ENCODE results near the gene CDS1.
"Not testable (repeated sequence)": the region's sequence is repeated elsewhere in the genome, so short reads cannot be mapped to it uniquely, and the experiment has no call there.

CDS1 gene

GRCh38 chr4:84611531-84611930 is 28.6 kb downstream of the CDS1 start:
- no peak for DNase-seq (ENCODE audit: low read depth)

GRCh38 chr4:84614891-84615290 is 32.0 kb downstream of the CDS1 start:
- DNase-seq (ENCODE audit: low read depth): no peak

GRCh38 chr4:84615355-84615754 is 32.4 kb downstream of the CDS1 start:
- DNase-seq (ENCODE audit: low read depth): no peak

GRCh38 chr4:84622959-84623358 is 40.0 kb downstream of the CDS1 start:
- no peak for DNase-seq (ENCODE audit: low read depth)

- no peak for DNase-seq (ENCODE audit: low read depth)
These were observed 40.7 kb downstream of the CDS1 start for GRCh38 chr4:84623661-84624060.

GRCh38 chr4:84626673-84627072 is 43.7 kb downstream of the CDS1 start:
- DNase-seq (ENCODE audit: low read depth): no peak

- no peak for DNase-seq (ENCODE audit: low read depth)
These were observed 48.6 kb downstream of the CDS1 start for GRCh38 chr4:84631573-84631972.

- DNase-seq (ENCODE audit: low read depth): no peak
These were observed 49.2 kb downstream of the CDS1 start for GRCh38 chr4:84632092-84632491.

- no peak for DNase-seq (ENCODE audit: low read depth)
These were observed 52.0 kb downstream of the CDS1 start for GRCh38 chr4:84634961-84635360.

- DNase-seq (ENCODE audit: low read depth): no peak
These were observed 55.2 kb downstream of the CDS1 start for GRCh38 chr4:84638092-84638491.

GRCh38 chr4:84639145-84639544 is 56.2 kb downstream of the CDS1 start:
- no peak for DNase-seq (ENCODE audit: low read depth)

GRCh38 chr4:84644087-84644486 is 61.2 kb downstream of the CDS1 start:
- no peak for DNase-seq (ENCODE audit: low read depth)

- DNase-seq (ENCODE audit: low read depth): no peak
These were observed 64.5 kb downstream of the CDS1 start for GRCh38 chr4:84647312-84647884.

GRCh38 chr4:84648178-84648577 is 65.3 kb downstream of the CDS1 start:
- no peak for DNase-seq (ENCODE audit: low read depth)

GRCh38 chr4:84648863-84649647 is 66.1 kb downstream of the CDS1 start:
- no peak for DNase-seq (ENCODE audit: low read depth)

GRCh38 chr4:84651499-84651898 is 68.6 kb downstream of the CDS1 start:
- DNase-seq (ENCODE audit: low read depth): no peak

- no peak for DNase-seq (ENCODE audit: low read depth)
These were observed 69.6 kb downstream of the CDS1 start for GRCh38 chr4:84652478-84652877.

- no peak for DNase-seq (ENCODE audit: low read depth)
These were observed 77.7 kb downstream of the CDS1 start for GRCh38 chr4:84660606-84661005.

- no peak for DNase-seq (ENCODE audit: low read depth)
These were observed 78.4 kb downstream of the CDS1 start for GRCh38 chr4:84661191-84661939.

- not testable (repeated sequence) for DNase-seq (ENCODE audit: low read depth)
These were observed 81.8 kb downstream of the CDS1 start for GRCh38 chr4:84664767-84665166.

GRCh38 chr4:84666439-84666838 is 83.5 kb downstream of the CDS1 start:
- DNase-seq (ENCODE audit: low read depth): no peak

GRCh38 chr4:84669201-84669600 is 86.3 kb downstream of the CDS1 start:
- no peak for DNase-seq (ENCODE audit: low read depth)

- DNase-seq (ENCODE audit: low read depth): no peak
These were observed 89.2 kb downstream of the CDS1 start for GRCh38 chr4:84672177-84672576.
